ENCODE measurements around the gene TTC7B.

Gene TTC7B

DNA sequence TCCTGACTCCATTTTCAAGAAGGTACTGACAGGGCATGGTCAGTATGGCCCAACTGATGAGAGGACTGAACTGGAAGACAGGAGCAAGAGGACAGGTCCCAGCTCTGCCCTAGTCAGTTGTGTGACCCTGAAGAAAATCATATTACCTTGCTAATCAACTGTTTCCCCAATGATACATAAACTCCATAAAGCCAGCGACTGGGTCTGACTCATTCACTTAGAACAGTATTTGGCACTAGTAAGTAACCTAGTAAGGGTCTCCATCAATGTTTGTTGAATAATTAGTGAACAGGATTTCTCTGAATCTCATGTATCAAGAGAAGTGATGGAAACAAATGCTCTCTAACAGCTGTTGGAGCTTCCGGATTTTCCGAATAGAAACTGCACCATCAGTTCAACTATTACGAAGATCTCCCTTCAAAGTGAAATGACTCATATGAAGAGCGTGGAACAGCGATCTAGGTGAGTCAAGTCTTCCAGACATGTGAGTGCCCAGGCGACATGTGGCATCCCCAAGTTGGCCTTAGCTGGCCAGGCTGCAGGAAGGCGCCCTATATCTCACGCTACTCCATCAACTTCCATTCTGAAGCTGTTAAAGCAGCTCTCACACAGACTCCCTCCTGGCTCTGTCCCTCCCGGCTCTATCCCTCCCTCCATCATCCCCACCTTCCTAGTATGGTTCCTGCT lies 94.5 kb downstream of the TTC7B start:
- H3F3A ChIP-seq (ENCODE audit: insufficient read depth, low read length) = no peaks in the 10 kb centered on the region
- no peaks in the 10 kb centered on the region for H3K9me3 ChIP-seq (ENCODE audit: low read length)
- no peaks in the 10 kb centered on the region for H3K9me2 ChIP-seq (ENCODE audit: low read depth, low read length)
- no peaks in the 10 kb centered on the region for H3K79me2 ChIP-seq (ENCODE audit: insufficient read depth, low read length)
- H3K9ac ChIP-seq (ENCODE audit: low read length) = no peak overlapping the region
- H4K20me1 ChIP-seq (ENCODE audit: insufficient read depth, low read length) = no peaks in the 10 kb centered on the region
- no peak overlapping the region for H3K27ac ChIP-seq (ENCODE audit: low read depth, low read length, poor library complexity, severe bottlenecking)
- no peak overlapping the region for H3K4me3 ChIP-seq (ENCODE audit: low read depth, low read length, poor library complexity, severe bottlenecking)
- no peaks in the 10 kb centered on the region for H3K4me1 ChIP-seq (ENCODE audit: insufficient read depth, low read length, severe bottlenecking)
- no peak for TF ChIP-seq EZH2 (IDR thresholded peaks at IDR 0.05; ENCODE audit: borderline replicate concordance, low read length)
- TF ChIP-seq, protein P1, sequence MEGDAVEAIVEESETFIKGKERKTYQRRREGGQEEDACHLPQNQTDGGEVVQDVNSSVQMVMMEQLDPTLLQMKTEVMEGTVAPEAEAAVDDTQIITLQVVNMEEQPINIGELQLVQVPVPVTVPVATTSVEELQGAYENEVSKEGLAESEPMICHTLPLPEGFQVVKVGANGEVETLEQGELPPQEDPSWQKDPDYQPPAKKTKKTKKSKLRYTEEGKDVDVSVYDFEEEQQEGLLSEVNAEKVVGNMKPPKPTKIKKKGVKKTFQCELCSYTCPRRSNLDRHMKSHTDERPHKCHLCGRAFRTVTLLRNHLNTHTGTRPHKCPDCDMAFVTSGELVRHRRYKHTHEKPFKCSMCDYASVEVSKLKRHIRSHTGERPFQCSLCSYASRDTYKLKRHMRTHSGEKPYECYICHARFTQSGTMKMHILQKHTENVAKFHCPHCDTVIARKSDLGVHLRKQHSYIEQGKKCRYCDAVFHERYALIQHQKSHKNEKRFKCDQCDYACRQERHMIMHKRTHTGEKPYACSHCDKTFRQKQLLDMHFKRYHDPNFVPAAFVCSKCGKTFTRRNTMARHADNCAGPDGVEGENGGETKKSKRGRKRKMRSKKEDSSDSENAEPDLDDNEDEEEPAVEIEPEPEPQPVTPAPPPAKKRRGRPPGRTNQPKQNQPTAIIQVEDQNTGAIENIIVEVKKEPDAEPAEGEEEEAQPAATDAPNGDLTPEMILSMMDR (IDR thresholded peaks at IDR 0.05; ENCODE audit: low read length) = no peak
- H3K4me2 ChIP-seq (ENCODE audit: low read length) = no peak overlapping the region
- H2AFZ ChIP-seq (ENCODE audit: low read length) = no peak overlapping the region
- peaks cover 4% of the 10 kb centered on the region; the same call in 1 of the 2 replicates for H3K27me3 ChIP-seq (ENCODE audit: insufficient read depth, low read length)
- H3K36me3 ChIP-seq (ENCODE audit: insufficient read depth, low read length) = no peaks in the 10 kb centered on the region

- Histone ChIP-seq H3F3A (ENCODE audit: insufficient read depth, low read length) (no peaks in the 10 kb centered on the region), H3K4me2 (ENCODE audit: low read length) (no peak overlapping the region), H3K27ac (ENCODE audit: low read depth, low read length, poor library complexity, severe bottlenecking) (no peak overlapping the region), H3K4me3 (ENCODE audit: low read depth, low read length, poor library complexity, severe bottlenecking) (no peak overlapping the region), H3K79me2 (ENCODE audit: insufficient read depth, low read length) (no peaks in the 10 kb centered on the region), H3K27me3 (ENCODE audit: insufficient read depth, low read length) (peaks cover 4% of the 10 kb centered on the region; the same call in 1 of the 2 replicates), H3K36me3 (ENCODE audit: insufficient read depth, low read length) (no peaks in the 10 kb centered on the region), H3K4me1 (ENCODE audit: insufficient read depth, low read length, severe bottlenecking) (no peaks in the 10 kb centered on the region), H3K9me3 (ENCODE audit: low read length) (no peaks in the 10 kb centered on the region), H2AFZ (ENCODE audit: low read length) (no peak overlapping the region), H3K9ac (ENCODE audit: low read length) (no peak overlapping the region), H4K20me1 (ENCODE audit: insufficient read depth, low read length) (no peaks in the 10 kb centered on the region), H3K9me2 (ENCODE audit: low read depth, low read length) (no peaks in the 10 kb centered on the region)
- TF ChIP-seq, protein P1 (IDR thresholded peaks at IDR 0.05; ENCODE audit: low read length) = no peak
- no peak for TF ChIP-seq EZH2 (IDR thresholded peaks at IDR 0.05; ENCODE audit: borderline replicate concordance, low read length)
Measured at GRCh38 chr14:90720832-90721231, 95.4 kb downstream of the TTC7B start.

GRCh38 chr14:90720336-90720735 lies 95.9 kb downstream of the TTC7B start:
- Histone ChIP-seq H2AFZ (ENCODE audit: low read length) (no peak overlapping the region), H3K27me3 (ENCODE audit: insufficient read depth, low read length) (peaks cover 4% of the 10 kb centered on the region; the same call in 1 of the 2 replicates), H3K36me3 (ENCODE audit: insufficient read depth, low read length) (no peaks in the 10 kb centered on the region), H3K9me2 (ENCODE audit: low read depth, low read length) (no peaks in the 10 kb centered on the region), H3K4me3 (ENCODE audit: low read depth, low read length, poor library complexity, severe bottlenecking) (no peak overlapping the region), H3F3A (ENCODE audit: insufficient read depth, low read length) (no peaks in the 10 kb centered on the region), H3K9me3 (ENCODE audit: low read length) (no peaks in the 10 kb centered on the region), H3K4me1 (ENCODE audit: insufficient read depth, low read length, severe bottlenecking) (no peaks in the 10 kb centered on the region), H4K20me1 (ENCODE audit: insufficient read depth, low read length) (no peaks in the 10 kb centered on the region), H3K79me2 (ENCODE audit: insufficient read depth, low read length) (no peaks in the 10 kb centered on the region), H3K27ac (ENCODE audit: low read depth, low read length, poor library complexity, severe bottlenecking) (no peak overlapping the region), H3K9ac (ENCODE audit: low read length) (no peak overlapping the region), H3K4me2 (ENCODE audit: low read length) (no peak overlapping the region)
- TF ChIP-seq, protein P1 (IDR thresholded peaks at IDR 0.05; ENCODE audit: low read length) = no peak
- no peak for TF ChIP-seq EZH2 (IDR thresholded peaks at IDR 0.05; ENCODE audit: borderline replicate concordance, low read length)
